Uterus (tissue), 2 donors: ENCODE results near the gene MMEL1.

Source experiments
- CTCF ChIP-seq, 4 experiments: fragments of 200-600 bp in 2 of 4; fragments of 450-650 bp in 2 of 4; sonication (generic) in 2 of 4; IDR thresholded peaks; one replicate each; pipeline ENCODE4 v1.5.1; 2016 to 2019; ENCODE audit warnings: antibody characterized with exemption in 4 of 4, mild to moderate bottlenecking in 2 of 4, moderate library complexity in 1 of 4
- POLR2A ChIP-seq, 2 donors: fragments of 450-650 bp; IDR thresholded peaks; one replicate each; pipeline ENCODE4 v1.6.1; 2016; ENCODE audit warnings: antibody characterized with exemption in 2 of 2, mild to moderate bottlenecking in 1 of 2, moderate library complexity in 1 of 2

GRCh38 chr1:2597441-2598328 is 35.1 kb downstream of the MMEL1 start:
- TF ChIP-seq CTCF (IDR thresholded peaks at IDR 0.05): no peak
- TF ChIP-seq POLR2A (IDR thresholded peaks at IDR 0.05): no peak
